BE2C (cell line): ENCODE measurements around the gene GPBP1L1.

Source experiments
- DNase-seq: peaks from one replicate; pipeline ENCODE4 v3.0.0-alpha.2; 2020
- H3K27me3 ChIP-seq: fragments of 250-450 bp; sonication (Bioruptor Pico); 2 replicates; pipeline ENCODE4 v1.5.1; 2020; ENCODE audit warnings: mild to moderate bottlenecking
- H3K36me3 ChIP-seq: fragments of 250-450 bp; sonication (Bioruptor Pico); 2 replicates; pipeline ENCODE4 v1.5.1; 2020; ENCODE audit warnings: mild to moderate bottlenecking
- H3K4me1 ChIP-seq: fragments of 250-450 bp; sonication (Bioruptor Pico); 2 replicates; pipeline ENCODE4 v1.5.1; 2020
- H3K4me3 ChIP-seq: 2 replicates; pipeline ENCODE4 v1.5.1; 2011; ENCODE audit warnings: low read depth, low read length
- H3K9me3 ChIP-seq: fragments of 250-450 bp; sonication (Bioruptor Pico); 2 replicates; pipeline ENCODE4 v1.5.1; 2020
- CTCF ChIP-seq: IDR thresholded peaks from 2 replicates; pipeline ENCODE4 v1.5.1; 2012; ENCODE audit warnings: mild to moderate bottlenecking, low read depth, low read length

The GPBP1L1 gene

GRCh38 chr1:45644661-45645060, 41.7 kb downstream of the GPBP1L1 start:
- Histone ChIP-seq H3K4me1 (no peaks in the 10 kb centered on the region), H3K4me3 (no peak overlapping the region), H3K36me3 (peaks cover 2% of the 10 kb centered on the region; the same call in 1 of the 2 replicates), H3K9me3 (no peaks in the 10 kb centered on the region), H3K27me3 (no peaks in the 10 kb centered on the region)
- TF ChIP-seq CTCF, result no peak
- DNase-seq, result no peak

DNA sequence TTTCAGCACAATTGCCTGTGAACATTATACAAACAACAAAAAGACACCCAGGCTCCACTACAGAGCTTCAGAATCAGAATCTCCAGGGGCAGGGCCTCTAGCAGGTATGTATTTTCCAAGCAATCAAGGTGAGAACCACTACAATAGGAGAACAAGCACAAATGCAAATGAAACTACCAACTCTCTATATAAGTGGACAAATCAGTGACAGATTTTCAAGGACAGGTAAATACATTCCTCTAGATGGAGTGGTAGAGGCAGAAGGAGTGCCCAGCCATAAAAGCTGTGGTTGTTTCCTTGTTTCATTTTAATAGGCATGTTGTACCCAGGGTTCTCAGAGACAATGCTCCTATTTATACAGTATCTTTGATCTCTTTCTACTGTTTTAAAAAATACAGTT, 42.4 kb downstream of the GPBP1L1 start:
- DNase-seq, result no peak
- Histone ChIP-seq H3K36me3 (peaks cover 2% of the 10 kb centered on the region; the same call in 1 of the 2 replicates), H3K4me3 (no peak overlapping the region), H3K9me3 (no peaks in the 10 kb centered on the region), H3K27me3 (no peaks in the 10 kb centered on the region), H3K4me1 (no peaks in the 10 kb centered on the region)
- TF ChIP-seq CTCF, result no peak

GRCh38 chr1:45643321-45643720, 43.0 kb downstream of the GPBP1L1 start:
- peaks cover 2% of the 10 kb centered on the region; the same call in 1 of the 2 replicates for H3K36me3 ChIP-seq
- no peak for TF ChIP-seq CTCF
- no peaks in the 10 kb centered on the region for H3K27me3 ChIP-seq

GRCh38 chr1:45640293-45640692, 46.0 kb downstream of the GPBP1L1 start:
- Histone ChIP-seq H3K9me3 (no peaks in the 10 kb centered on the region), H3K36me3 (peaks cover 2% of the 10 kb centered on the region; the same call in 1 of the 2 replicates), H3K4me3 (no peak overlapping the region), H3K4me1 (no peaks in the 10 kb centered on the region), H3K27me3 (no peaks in the 10 kb centered on the region)
- no peak for TF ChIP-seq CTCF
- DNase-seq, result no peak

More at GRCh38 chr1:45643321-45643720, 43.0 kb downstream of the GPBP1L1 start:
- Histone ChIP-seq H3K9me3 (no peaks in the 10 kb centered on the region), H3K4me3 (no peak overlapping the region), H3K4me1 (no peaks in the 10 kb centered on the region)
- no peak for DNase-seq

DNA sequence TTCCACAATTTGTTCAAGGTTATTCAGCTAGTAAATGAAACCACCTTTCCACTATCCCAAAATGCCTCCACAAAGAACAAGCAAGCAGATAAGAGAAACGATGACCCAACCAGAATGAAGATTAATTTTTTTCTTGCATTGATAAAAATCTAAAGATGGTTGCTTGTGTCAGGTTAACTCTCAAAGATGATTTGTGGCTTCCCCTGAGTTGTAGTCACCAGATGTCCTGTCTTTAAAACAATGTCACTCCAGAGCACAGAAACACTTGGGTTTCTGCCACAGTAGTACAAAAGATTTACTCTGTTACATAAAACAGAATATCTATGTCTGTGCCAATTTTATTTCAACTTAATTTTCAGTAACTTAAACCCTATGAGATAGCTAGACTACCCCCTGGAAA, 51.1 kb downstream of the GPBP1L1 start:
- H3K4me3 ChIP-seq, result no peak overlapping the region
- no peaks in the 10 kb centered on the region for H3K4me1 ChIP-seq
- no peaks in the 10 kb centered on the region for H3K9me3 ChIP-seq
- no peak for DNase-seq
- H3K36me3 ChIP-seq, result peaks cover 14% of the 10 kb centered on the region
- TF ChIP-seq CTCF, result no peak
- H3K27me3 ChIP-seq, result no peaks in the 10 kb centered on the region

- H3K36me3 ChIP-seq, result peaks cover 13% of the 10 kb centered on the region
- H3K27me3 ChIP-seq, result no peaks in the 10 kb centered on the region
- no peaks in the 10 kb centered on the region for H3K9me3 ChIP-seq
- H3K4me3 ChIP-seq, result no peak overlapping the region
- no peaks in the 10 kb centered on the region for H3K4me1 ChIP-seq
- no peak for DNase-seq
- no peak for TF ChIP-seq CTCF
These were observed 55.9 kb downstream of the GPBP1L1 start for GRCh38 chr1:45630429-45630828.
